HG03558 (cell line): Measurements from ENCODE around the gene NFIB.

Source experiments
- ATAC-seq: cut with Tn5 transposase; IDR thresholded peaks from one replicate; pipeline ENCODE4 v1.9.1; 2021; ENCODE audit warnings: moderate number of reproducible peaks; ENCODE audit not compliant: unreplicated experiment; ENCODE audit errors: extremely low read depth

The NFIB gene

DNA sequence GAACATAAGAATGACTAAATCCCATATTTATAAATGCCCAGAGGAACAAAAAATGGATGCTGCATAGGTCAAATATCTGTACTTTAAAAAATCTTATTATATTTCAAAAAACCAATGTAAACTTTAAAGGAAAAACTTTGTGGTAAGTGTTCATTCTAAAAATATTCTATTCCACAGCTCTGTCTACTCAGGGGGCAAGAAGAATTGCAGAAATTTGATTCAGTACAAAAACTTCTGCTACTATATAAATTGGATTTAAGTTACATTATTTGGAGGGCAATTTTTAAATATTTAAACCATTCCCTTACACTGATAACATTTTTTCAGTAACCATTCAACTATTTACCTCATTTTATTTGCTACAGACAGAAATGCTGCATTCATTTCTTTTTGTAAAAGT is 32.1 kb downstream of the NFIB start:
- ATAC-seq = no peak

- no peak for ATAC-seq
Observed at GRCh38 chr9:14281136-14281795, 32.7 kb downstream of the NFIB start.

DNA sequence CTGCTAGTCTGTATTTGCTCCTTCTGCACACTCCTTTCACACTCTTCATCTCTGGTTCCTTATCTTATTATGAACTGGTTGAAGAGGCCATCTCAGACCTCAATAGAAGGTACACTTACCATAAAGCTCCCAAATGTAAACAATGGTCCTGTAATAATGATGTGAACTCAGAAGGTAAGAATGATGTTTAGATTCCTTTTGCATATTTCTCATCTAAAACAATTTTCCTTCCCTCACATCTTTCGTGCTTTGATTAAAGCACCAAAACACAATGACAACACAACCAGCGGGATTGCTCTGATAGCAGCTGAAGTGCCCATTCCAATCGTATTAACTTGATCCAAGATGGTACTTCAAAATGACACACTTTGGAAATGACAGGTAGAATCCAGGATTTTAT is 34.3 kb downstream of the NFIB start:
- ATAC-seq = no peak

DNA sequence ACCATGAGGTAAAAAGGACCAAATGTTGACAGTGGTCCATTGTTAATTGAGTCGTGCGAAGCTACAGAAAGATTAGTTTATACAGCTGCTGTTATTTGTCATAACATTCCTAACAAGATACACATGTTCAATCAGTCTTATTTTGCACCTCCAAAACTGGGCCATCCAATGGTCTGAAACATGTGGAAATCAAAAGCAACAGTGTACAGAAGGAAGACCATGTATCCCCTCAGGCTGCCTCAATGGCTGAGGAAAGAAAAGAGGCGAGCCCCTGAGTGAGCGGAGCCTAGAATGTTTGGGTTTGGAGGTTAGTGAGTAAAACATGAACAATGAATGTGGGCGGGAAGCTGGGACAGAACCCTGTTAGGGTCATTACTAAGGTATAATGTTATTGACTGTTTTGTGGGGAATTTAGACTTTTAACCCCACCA is 35.6 kb downstream of the NFIB start:
- ATAC-seq = no peak

DNA sequence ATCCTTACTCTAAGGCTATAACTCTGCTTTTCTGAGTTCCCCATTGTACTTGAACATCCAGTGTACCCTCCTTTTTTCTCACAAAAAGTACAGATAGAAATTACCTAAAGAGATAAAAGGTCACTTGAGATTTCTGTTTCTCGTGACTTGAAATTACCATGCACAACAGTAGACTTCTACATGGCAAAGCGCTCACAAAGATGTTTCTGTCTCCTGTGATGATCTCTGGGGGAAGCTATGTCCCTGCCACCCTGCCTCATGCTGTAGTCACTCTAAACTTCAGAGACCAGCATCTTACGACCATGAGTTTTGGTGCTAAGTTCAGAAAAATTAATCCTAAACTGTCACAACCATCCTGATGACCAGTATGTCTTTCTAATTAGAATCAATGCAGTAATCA is 36.2 kb downstream of the NFIB start:
- no peak for ATAC-seq

DNA sequence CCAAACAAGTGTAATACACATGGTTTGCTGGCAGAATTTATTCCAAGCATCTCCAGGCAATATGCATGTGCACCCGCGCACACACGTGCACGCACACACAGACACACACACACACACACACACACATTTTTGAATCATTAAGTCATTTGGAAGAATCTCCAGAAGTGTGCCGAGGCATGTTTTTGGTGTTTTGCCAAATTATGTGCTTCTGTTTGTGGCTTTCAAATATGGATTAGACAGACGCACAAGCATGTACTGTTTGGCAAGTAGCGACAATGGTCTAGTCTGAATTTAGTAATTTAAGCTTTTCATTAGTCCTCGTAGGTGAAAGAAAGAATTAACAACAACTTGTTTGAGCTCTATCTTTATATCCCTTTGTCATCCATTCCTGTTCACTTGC is 36.7 kb downstream of the NFIB start:
- ATAC-seq = no peak

GRCh38 chr9:14275331-14275730 is 38.6 kb downstream of the NFIB start:
- ATAC-seq = no peak

DNA sequence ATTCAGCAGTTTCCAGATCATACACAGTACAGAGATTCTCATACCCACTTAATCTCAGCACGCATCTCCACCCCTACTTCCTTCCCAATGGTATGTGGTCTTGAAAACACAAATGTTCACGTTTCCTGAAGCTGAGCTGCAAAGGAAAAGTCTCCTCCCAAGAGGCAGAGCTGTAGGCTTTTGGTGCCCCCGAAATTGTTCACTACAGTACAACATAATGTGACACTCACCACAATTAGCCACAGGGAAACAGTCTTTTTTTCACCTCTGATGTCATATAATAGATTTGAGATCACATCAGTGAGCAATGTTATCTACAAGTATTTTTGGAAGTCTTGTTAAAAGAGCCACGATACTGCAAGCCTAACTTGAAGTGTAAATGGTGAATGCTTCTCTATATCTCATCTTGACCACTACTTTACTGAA is 40.2 kb downstream of the NFIB start:
- ATAC-seq = no peak

GRCh38 chr9:14272927-14273528 is 40.9 kb downstream of the NFIB start:
- ATAC-seq = no peak

GRCh38 chr9:14271093-14271673 is 42.8 kb downstream of the NFIB start:
- ATAC-seq = no peak

GRCh38 chr9:14270358-14271092 is 43.4 kb downstream of the NFIB start:
- no peak for ATAC-seq

GRCh38 chr9:14269916-14270315 is 44.0 kb downstream of the NFIB start:
- ATAC-seq = no peak

GRCh38 chr9:14263707-14264483 is 50.0 kb downstream of the NFIB start:
- ATAC-seq = no peak

DNA sequence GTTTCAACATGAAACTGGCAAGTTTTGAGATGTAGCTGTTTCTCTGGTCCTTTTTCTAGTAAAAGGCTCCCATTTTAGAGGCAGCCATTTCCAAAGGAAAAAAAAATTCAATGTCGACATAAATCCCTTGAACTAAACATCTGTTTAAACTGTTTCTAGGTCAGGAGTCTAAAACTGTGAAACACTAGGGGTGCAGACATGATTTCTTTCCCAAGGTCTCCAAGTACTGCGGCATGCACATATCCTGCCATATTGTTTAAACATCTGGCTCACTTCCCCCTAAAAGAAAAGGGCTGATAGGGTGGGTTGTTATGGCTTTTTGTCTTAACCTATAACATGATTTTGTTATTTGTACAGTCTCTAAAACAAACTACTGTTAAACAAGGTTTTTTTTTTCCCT is 51.1 kb downstream of the NFIB start:
- no peak for ATAC-seq

DNA sequence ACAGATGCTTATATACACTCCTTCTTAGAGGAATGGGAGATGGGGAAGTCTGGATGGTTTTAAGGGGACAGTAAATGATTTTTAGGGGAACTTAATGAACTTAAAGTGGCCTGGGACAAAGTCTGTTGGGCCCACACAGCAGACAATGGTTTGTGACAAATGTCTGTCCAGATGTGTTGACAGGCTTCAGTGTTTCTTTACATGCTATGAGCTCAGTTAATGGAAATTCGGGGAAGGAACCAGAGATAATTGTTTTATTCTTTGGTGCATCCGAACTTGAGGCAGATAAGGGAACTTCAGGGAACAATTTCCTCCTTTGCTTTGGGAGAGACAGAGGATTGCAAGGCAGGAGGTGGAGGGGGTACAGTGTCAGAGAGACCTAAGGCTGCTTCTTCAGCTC is 52.3 kb downstream of the NFIB start:
- no peak for ATAC-seq

GRCh38 chr9:14260101-14260500 is 53.8 kb downstream of the NFIB start:
- no peak for ATAC-seq

DNA sequence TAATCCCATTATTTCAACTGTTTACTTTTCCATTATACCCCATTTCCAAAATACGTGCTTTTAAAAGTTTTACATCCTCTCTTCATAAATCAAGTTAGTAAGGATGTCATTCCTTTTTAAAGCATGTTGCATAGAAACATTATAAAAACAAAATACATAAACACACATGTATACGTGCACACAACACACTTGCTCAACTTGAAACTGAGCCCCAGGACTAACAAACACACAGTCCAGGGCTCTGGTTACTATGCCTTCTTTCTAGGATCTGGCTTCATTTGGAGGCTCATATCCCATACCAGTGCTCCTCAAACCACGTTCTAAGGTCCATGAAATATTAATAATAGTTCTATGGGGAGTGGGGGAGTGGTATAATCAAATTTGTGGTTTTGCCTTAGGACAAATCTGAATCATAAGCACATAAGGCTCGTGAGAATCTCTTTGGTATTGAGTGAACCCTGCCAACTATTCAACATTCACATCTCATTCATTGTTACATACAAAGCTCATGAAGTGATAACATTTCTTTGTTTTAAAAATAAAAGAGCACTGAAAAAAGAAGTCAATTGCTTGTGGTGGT is 55.2 kb downstream of the NFIB start:
- ATAC-seq = no peak

- no peak for ATAC-seq
Observed at GRCh38 chr9:14258156-14258555, 55.8 kb downstream of the NFIB start.

DNA sequence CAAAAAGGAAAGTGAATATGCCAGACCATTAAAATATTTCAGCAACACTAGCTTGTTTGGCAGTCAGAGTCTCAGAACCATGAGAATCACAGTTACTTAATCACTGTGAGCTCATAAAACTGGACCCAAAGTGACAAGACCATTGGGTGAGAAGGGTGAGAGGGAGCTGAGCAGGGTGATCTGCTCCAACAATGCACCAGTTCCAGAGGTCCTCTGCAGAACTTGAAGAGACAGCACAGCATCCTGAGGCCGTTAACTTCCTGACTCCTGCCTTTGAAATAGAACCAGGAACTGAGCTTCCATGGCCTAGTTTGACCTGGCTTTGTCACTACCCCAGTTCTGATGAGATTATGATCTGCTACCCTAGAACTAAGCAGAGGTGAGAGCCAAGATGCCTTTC is 57.4 kb downstream of the NFIB start:
- no peak for ATAC-seq
